Upper lobe of left lung (tissue), 4 donors: ENCODE data around the gene ADSL.

Source experiments
- CTCF ChIP-seq, 6 experiments: fragments of 450-650 bp in 4 of 6; fragments of 200-600 bp in 2 of 6; sonication (generic) in 2 of 6; IDR thresholded peaks; one replicate each; pipeline ENCODE4 v1.5.1; 2016 to 2019; ENCODE audit warnings: antibody characterized with exemption in 6 of 6
- EP300 ChIP-seq, 4 donors: sonication (generic); formaldehyde crosslinking; IDR thresholded peaks; one replicate each; pipeline ENCODE4 v1.5.1; 2017; ENCODE audit warnings: antibody characterized with exemption in 4 of 4, control low read depth in 2 of 4
- POLR2A ChIP-seq, 4 donors: fragments of 450-650 bp; IDR thresholded peaks; one replicate each; pipeline ENCODE4 v1.5.1; 2016 to 2017; ENCODE audit warnings: antibody characterized with exemption in 4 of 4, mild to moderate bottlenecking in 2 of 4
- POLR2AphosphoS5 ChIP-seq, 2 donors: sonication (generic); formaldehyde crosslinking; IDR thresholded peaks; one replicate each; pipeline ENCODE4 v1.5.1; 2017; ENCODE audit warnings: antibody characterized with exemption in 2 of 2

- TF ChIP-seq POLR2A (IDR thresholded peaks at IDR 0.05) (no peak), CTCF (IDR thresholded peaks at IDR 0.05) (no peak), POLR2AphosphoS5 (IDR thresholded peaks at IDR 0.05) (no peak), EP300 (IDR thresholded peaks at IDR 0.05) (no peak)
Measured at GRCh38 chr22:40401532-40401931, 55.2 kb downstream of the ADSL start.
